Activated CD8-positive, alpha-beta memory T cell treated with anti-CD3 and anti-CD28 coated beads for 1 hour (primary cell): Measurements from ENCODE around the gene TMEM185B.
"Not testable (repeated sequence)": the region's sequence is repeated elsewhere in the genome, so short reads cannot be mapped to it uniquely, and the experiment has no call there.

Source experiments
- DNase-seq, 2 donors: peaks; one replicate each; pipeline ENCODE4 v3.0.0-alpha.2; 2020; ENCODE audit warnings: low read depth in 1 of 2; ENCODE audit errors: extremely low read depth in 1 of 2

TMEM185B gene

GRCh38 chr2:120208381-120209353, 14.5 kb downstream of the TMEM185B start:
- DNase-seq, result no peak

GRCh38 chr2:120206022-120206581, 17.1 kb downstream of the TMEM185B start:
- peak in 1 of 2 donors; percentile 25 for DNase-seq

GRCh38 chr2:120204945-120205670, 18.1 kb downstream of the TMEM185B start:
- no peak for DNase-seq

GRCh38 chr2:120204417-120204816, 18.8 kb downstream of the TMEM185B start:
- no peak for DNase-seq

GRCh38 chr2:120204022-120204405, 19.2 kb downstream of the TMEM185B start:
- DNase-seq, result no peak

- DNase-seq, result no peak
These were observed 19.8 kb downstream of the TMEM185B start for GRCh38 chr2:120203251-120204021.

- not testable (repeated sequence) for DNase-seq
These were observed 23.3 kb downstream of the TMEM185B start for GRCh38 chr2:120199817-120200459.

- DNase-seq, result no peak
These were observed 27.6 kb downstream of the TMEM185B start for GRCh38 chr2:120195553-120195952.

GRCh38 chr2:120192280-120192679, 30.9 kb downstream of the TMEM185B start:
- DNase-seq, result no peak

GRCh38 chr2:120189189-120189588, 34.0 kb downstream of the TMEM185B start:
- no peak for DNase-seq

GRCh38 chr2:120182019-120182560, 41.1 kb downstream of the TMEM185B start:
- no peak for DNase-seq

- no peak for DNase-seq
These were observed 43.1 kb downstream of the TMEM185B start for GRCh38 chr2:120180066-120180465.

- no peak for DNase-seq
These were observed 43.8 kb downstream of the TMEM185B start for GRCh38 chr2:120179396-120179795.

- DNase-seq, result no peak
These were observed 45.2 kb downstream of the TMEM185B start for GRCh38 chr2:120177973-120178372.

GRCh38 chr2:120177001-120177621, 46.1 kb downstream of the TMEM185B start:
- DNase-seq, result peak; percentile 48 to 61

- DNase-seq, result no peak
These were observed 46.7 kb downstream of the TMEM185B start for GRCh38 chr2:120176526-120176925.

GRCh38 chr2:120174963-120175581, 48.1 kb downstream of the TMEM185B start:
- DNase-seq, result no peak
